H9 (cell line): ENCODE results near the gene PDE8A. TPM values are rescaled to one million over a fixed set of nuclear protein-coding genes. Genes with fewer than 3 reads are reported as not detected.

Source experiments
- DNase-seq: peaks from one replicate; pipeline ENCODE4 v3.0.0-alpha.2; 2017
- H2AFZ ChIP-seq: one replicate; pipeline ENCODE4 v1.6.1; 2013; ENCODE audit warnings: mild to moderate bottlenecking, low read length, control low read depth, moderate library complexity
- H2AK5ac ChIP-seq: 2 replicates; pipeline ENCODE4 v1.6.1; 2013; ENCODE audit warnings: low read length, control low read depth, mixed read lengths; ENCODE audit not compliant: insufficient read length
- H2BK120ac ChIP-seq: one replicate; pipeline ENCODE4 v1.6.1; 2013; ENCODE audit warnings: low read depth, mild to moderate bottlenecking, low read length, control low read depth, inconsistent platforms; ENCODE audit not compliant: poor library complexity, severe bottlenecking
- H2BK12ac ChIP-seq: 2 replicates; pipeline ENCODE4 v1.6.1; 2013; ENCODE audit warnings: low read length, control low read depth, mixed read lengths, low read depth; ENCODE audit not compliant: insufficient read length
- H2BK15ac ChIP-seq: 2 replicates; pipeline ENCODE4 v1.6.1; 2013; ENCODE audit warnings: low read depth, low read length, control low read depth
- H2BK20ac ChIP-seq: one replicate; pipeline ENCODE4 v1.6.1; 2013; ENCODE audit warnings: low read depth, mild to moderate bottlenecking, low read length, control low read depth, inconsistent platforms; ENCODE audit not compliant: poor library complexity, severe bottlenecking
- H2BK5ac ChIP-seq: 2 replicates; pipeline ENCODE4 v1.6.1; 2013; ENCODE audit warnings: low read length, control low read depth, mixed read lengths; ENCODE audit not compliant: insufficient read length
- H3K14ac ChIP-seq: 2 replicates; pipeline ENCODE4 v1.6.1; 2013; ENCODE audit warnings: low read length, control low read depth; ENCODE audit not compliant: insufficient read depth
- H3K18ac ChIP-seq: 2 replicates; pipeline ENCODE4 v1.6.1; 2013; ENCODE audit warnings: low read depth, mild to moderate bottlenecking, mixed read lengths, low read length, control low read depth; ENCODE audit not compliant: insufficient read length
- H3K23ac ChIP-seq: 2 replicates; pipeline ENCODE4 v1.6.1; 2013; ENCODE audit warnings: low read length, control low read depth, mixed read lengths, low read depth; ENCODE audit not compliant: insufficient read length
- H3K23me2 ChIP-seq: 2 replicates; pipeline ENCODE4 v1.6.1; 2013; ENCODE audit warnings: low read depth, mild to moderate bottlenecking, mixed read lengths, low read length, control low read depth; ENCODE audit not compliant: insufficient read length, poor library complexity, severe bottlenecking
- H3K27ac ChIP-seq: 2 replicates; pipeline ENCODE4 v1.5.1; 2013; ENCODE audit warnings: low read length, control low read depth, mixed read lengths, low read depth; ENCODE audit not compliant: insufficient read length
- H3K27me3 ChIP-seq: 2 replicates; pipeline ENCODE4 v1.6.1; 2013; ENCODE audit warnings: low read length, control low read depth, inconsistent platforms; ENCODE audit not compliant: insufficient read depth
- H3K4ac ChIP-seq: 2 replicates; pipeline ENCODE4 v1.6.1; 2013; ENCODE audit warnings: low read depth, mild to moderate bottlenecking, control low read depth, inconsistent platforms, low read length, moderate library complexity
- H3K4me1 ChIP-seq: 2 replicates; pipeline ENCODE4 v1.6.1; 2013; ENCODE audit warnings: low read length, control low read depth, inconsistent platforms; ENCODE audit not compliant: insufficient read depth
- H3K4me2 ChIP-seq: 2 replicates; pipeline ENCODE4 v1.6.1; 2013; ENCODE audit warnings: low read length, control low read depth, mixed read lengths; ENCODE audit not compliant: insufficient read length, insufficient read depth
- H3K56ac ChIP-seq: 2 replicates; pipeline ENCODE4 v1.6.1; 2013; ENCODE audit warnings: low read depth, mild to moderate bottlenecking, mixed read lengths, low read length, control low read depth; ENCODE audit not compliant: insufficient read length
- H3K79me1 ChIP-seq: 2 replicates; pipeline ENCODE4 v1.6.1; 2013; ENCODE audit warnings: low read depth, mild to moderate bottlenecking, moderate library complexity, low read length, control low read depth, inconsistent platforms; ENCODE audit not compliant: insufficient read depth, poor library complexity, severe bottlenecking
- H3K79me2 ChIP-seq: 2 replicates; pipeline ENCODE4 v1.6.1; 2013; ENCODE audit warnings: low read length, control low read depth, inconsistent platforms; ENCODE audit not compliant: insufficient read depth
- H3K9ac ChIP-seq: 2 replicates; pipeline ENCODE4 v1.6.1; 2013; ENCODE audit warnings: low read length, control low read depth, mixed read lengths; ENCODE audit not compliant: insufficient read length; ENCODE audit errors: extremely low read depth
- H3K9me3 ChIP-seq: one replicate; pipeline ENCODE4 v1.6.1; 2013; ENCODE audit warnings: low read depth, low read length, inconsistent platforms; ENCODE audit not compliant: control insufficient read depth
- H3T11ph ChIP-seq: one replicate; pipeline ENCODE4 v1.6.1; 2013; ENCODE audit warnings: mild to moderate bottlenecking, low read length, control low read depth, inconsistent platforms
- H4K20me1 ChIP-seq: one replicate; pipeline ENCODE4 v1.6.1; 2013; ENCODE audit not compliant: control insufficient read depth, insufficient read length, insufficient read depth
- H4K5ac ChIP-seq: 2 replicates; pipeline ENCODE4 v1.6.1; 2013; ENCODE audit warnings: low read depth, mild to moderate bottlenecking, mixed read lengths, low read length, control low read depth; ENCODE audit not compliant: insufficient read length
- H4K8ac ChIP-seq: replicated peaks from 2 replicates; pipeline ENCODE4 v1.6.1; 2013; ENCODE audit warnings: low read length, control low read depth, mixed read lengths, low read depth; ENCODE audit not compliant: insufficient read length
- H4K91ac ChIP-seq: 2 replicates; pipeline ENCODE4 v1.6.1; 2013; ENCODE audit warnings: low read depth, mild to moderate bottlenecking, moderate library complexity, mixed read lengths, low read length, control low read depth; ENCODE audit not compliant: insufficient read length
- H3K27ac Mint-ChIP-seq, 3 experiments: 2 replicates in 2 of 3; 3 replicates in 1 of 3; pipeline ENCODE4 v1.8.0; 2020 to 2021; ENCODE audit warnings: mixed read lengths in 3 of 3, mild to moderate bottlenecking in 1 of 3, moderate library complexity in 1 of 3
- H3K27me3 Mint-ChIP-seq: 2 replicates; pipeline ENCODE4 v1.8.0; 2021; ENCODE audit warnings: low read depth, mild to moderate bottlenecking, moderate library complexity, mixed read lengths
- H3K36me3 Mint-ChIP-seq, 3 experiments: 2 replicates in 2 of 3; 3 replicates in 1 of 3; pipeline ENCODE4 v1.8.0; 2020 to 2021; ENCODE audit warnings: low read depth in 3 of 3, mixed read lengths in 3 of 3; ENCODE audit not compliant: insufficient read depth in 1 of 3
- H3K4me1 Mint-ChIP-seq, 2 experiments: 2 replicates each; pipeline ENCODE4 v1.8.0; 2020; ENCODE audit warnings: mixed read lengths in 2 of 2
- H3K4me3 Mint-ChIP-seq, 2 experiments: 2 replicates in 1 of 2; 3 replicates in 1 of 2; pipeline ENCODE4 v1.8.0; 2020 to 2021; ENCODE audit warnings: mild to moderate bottlenecking in 2 of 2, mixed read lengths in 2 of 2, moderate library complexity in 1 of 2
- H3K9me3 Mint-ChIP-seq, 2 experiments: 2 replicates in 1 of 2; 3 replicates in 1 of 2; pipeline ENCODE4 v1.8.0; 2020; ENCODE audit warnings: mild to moderate bottlenecking in 2 of 2, mixed read lengths in 2 of 2, moderate library complexity in 1 of 2
- CTCF ChIP-seq: fragments of 200-600 bp; sonication (generic); conservative IDR thresholded peaks from 3 replicates; pipeline ENCODE4 v1.8.0; 2021; ENCODE audit warnings: antibody characterized with exemption, mild to moderate bottlenecking
- WGBS: extraction: QIAGEN DNeasy Blood & Tissue Kit; methylation state at CpG from one replicate; pipeline ENCODE4 v1.1.7; 2013; ENCODE audit warnings: missing lambda C conversion rate, low lambda C conversion rate, mixed read lengths; ENCODE audit not compliant: insufficient read length; ENCODE audit errors: extremely low coverage; 5-methylcytosine and 5-hydroxymethylcytosine counted together
- total RNA-seq: library from RNA; stranded (reverse); gene quantifications from 2 replicates; pipeline ENCODE4 v1.2.1, GENCODE V29; 2021

Gene PDE8A
- total RNA-seq, 1 experiment from 2014 or later, result 9.3 TPM

GRCh38 chr15:85109333-85109732 lies 127.7 kb downstream of the PDE8A start:
- no peaks in the 10 kb centered on the region for H4K20me1 ChIP-seq
- H2BK15ac ChIP-seq, result no peak overlapping the region
- H3K79me1 ChIP-seq, result no peaks in the 10 kb centered on the region
- no peak overlapping the region for H2BK20ac ChIP-seq
- H3K14ac ChIP-seq, result no peak overlapping the region
- H3K9me3 Mint-ChIP-seq, result no peaks in the 10 kb centered on the region
- H3K27me3 Mint-ChIP-seq, result no peaks in the 10 kb centered on the region
- no peaks in the 10 kb centered on the region for H3K23me2 ChIP-seq
- no peak overlapping the region for H4K91ac ChIP-seq
- no peak overlapping the region for H2AK5ac ChIP-seq
- peaks cover 0 to 2% of the 10 kb centered on the region in 2 experiments; a peak in 2 of 4 replicates for H3K4me1 Mint-ChIP-seq
- no peak overlapping the region for H3K4me2 ChIP-seq
- no peak overlapping the region for H4K5ac ChIP-seq
- H4K8ac ChIP-seq, result no peak overlapping the region
- no peak overlapping the region for H3K18ac ChIP-seq
- H3K56ac ChIP-seq, result no peak overlapping the region
- DNase-seq, result no peak
- WGBS, result no CpG with 5 or more reads among the region's 2 CpGs
- H3K4me3 Mint-ChIP-seq, result no peak overlapping the region
- H3K23ac ChIP-seq, result no peak overlapping the region
- H2BK120ac ChIP-seq, result no peak overlapping the region
- H3T11ph ChIP-seq, result no peak overlapping the region
- no peaks in the 10 kb centered on the region for H3K9me3 ChIP-seq
- no peak overlapping the region for H2BK12ac ChIP-seq
- no peaks in the 10 kb centered on the region for H3K4me1 ChIP-seq
- TF ChIP-seq CTCF, result no peak
- no peak overlapping the region for H3K9ac ChIP-seq
- no peak overlapping the region for H2AFZ ChIP-seq
- no peak overlapping the region for H2BK5ac ChIP-seq
- no peak overlapping the region for H3K4ac ChIP-seq
- no peak overlapping the region for H3K27ac ChIP-seq
- no peak overlapping the region for H3K27ac Mint-ChIP-seq
- H3K36me3 Mint-ChIP-seq, result no peaks in the 10 kb centered on the region; a peak in 1 of 7 replicates
- no peaks in the 10 kb centered on the region for H3K79me2 ChIP-seq
- no peaks in the 10 kb centered on the region for H3K27me3 ChIP-seq
